HG02943 (cell line): Measurements from ENCODE around the gene CPLX1.
"Not testable (repeated sequence)": the region's sequence is repeated elsewhere in the genome, so short reads cannot be mapped to it uniquely, and the experiment has no call there.

Experiments used
- ATAC-seq: cut with Tn5 transposase; IDR thresholded peaks from one replicate; pipeline ENCODE4 v1.9.1; 2021; ENCODE audit warnings: mild to moderate bottlenecking, low read depth, moderate library complexity; ENCODE audit not compliant: unreplicated experiment

Gene CPLX1

DNA sequence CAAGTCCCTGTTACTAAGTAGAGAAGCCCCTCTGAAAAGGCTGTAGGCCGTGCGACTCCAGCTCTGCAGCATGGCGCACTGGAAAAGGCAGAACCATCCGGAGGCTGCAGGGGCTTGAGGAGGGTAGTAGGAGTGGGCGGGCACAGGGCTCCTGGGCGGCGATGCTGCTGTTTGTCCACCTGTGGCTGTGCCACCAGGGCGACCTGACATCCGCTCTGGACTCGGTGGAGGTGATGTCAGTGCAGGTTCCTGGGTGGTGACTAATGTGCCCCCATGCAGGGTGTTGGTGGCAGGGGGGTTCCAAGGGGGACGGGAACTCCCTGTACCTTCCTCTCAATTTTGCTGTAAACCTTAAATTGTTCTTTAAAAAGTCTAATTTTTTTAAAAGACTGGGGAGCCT is 62.0 kb downstream of the CPLX1 start:
- no peak for ATAC-seq

DNA sequence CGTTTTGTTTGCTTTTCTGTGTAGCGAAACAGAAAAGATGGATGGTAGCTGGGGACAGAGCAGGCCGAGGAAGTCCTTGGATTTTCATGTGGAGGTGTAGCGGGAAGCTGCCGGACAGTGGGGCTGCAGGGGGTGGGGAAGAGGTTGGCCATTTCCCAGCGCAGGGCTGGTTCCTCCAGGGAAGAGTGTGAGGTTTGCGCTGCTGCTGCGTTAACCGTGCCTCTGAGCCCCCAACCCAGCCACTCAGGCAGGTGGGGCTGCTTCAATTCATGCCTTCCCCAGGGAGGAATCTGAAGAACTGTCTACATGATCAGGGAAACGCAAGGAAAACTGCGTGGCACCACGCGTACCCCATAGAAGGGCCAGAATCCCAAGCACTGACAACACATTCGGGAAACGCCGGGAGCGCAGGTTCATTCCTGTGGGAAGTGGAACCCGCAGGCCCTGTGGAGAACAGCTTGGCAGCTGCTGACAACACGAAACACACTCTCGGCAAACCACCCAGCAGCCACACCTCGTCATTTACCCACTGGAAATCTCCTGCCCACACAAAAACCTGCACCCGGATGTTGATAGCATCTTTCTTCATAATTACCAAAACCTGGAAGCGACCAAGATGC is 62.6 kb downstream of the CPLX1 start:
- ATAC-seq = no peak

DNA sequence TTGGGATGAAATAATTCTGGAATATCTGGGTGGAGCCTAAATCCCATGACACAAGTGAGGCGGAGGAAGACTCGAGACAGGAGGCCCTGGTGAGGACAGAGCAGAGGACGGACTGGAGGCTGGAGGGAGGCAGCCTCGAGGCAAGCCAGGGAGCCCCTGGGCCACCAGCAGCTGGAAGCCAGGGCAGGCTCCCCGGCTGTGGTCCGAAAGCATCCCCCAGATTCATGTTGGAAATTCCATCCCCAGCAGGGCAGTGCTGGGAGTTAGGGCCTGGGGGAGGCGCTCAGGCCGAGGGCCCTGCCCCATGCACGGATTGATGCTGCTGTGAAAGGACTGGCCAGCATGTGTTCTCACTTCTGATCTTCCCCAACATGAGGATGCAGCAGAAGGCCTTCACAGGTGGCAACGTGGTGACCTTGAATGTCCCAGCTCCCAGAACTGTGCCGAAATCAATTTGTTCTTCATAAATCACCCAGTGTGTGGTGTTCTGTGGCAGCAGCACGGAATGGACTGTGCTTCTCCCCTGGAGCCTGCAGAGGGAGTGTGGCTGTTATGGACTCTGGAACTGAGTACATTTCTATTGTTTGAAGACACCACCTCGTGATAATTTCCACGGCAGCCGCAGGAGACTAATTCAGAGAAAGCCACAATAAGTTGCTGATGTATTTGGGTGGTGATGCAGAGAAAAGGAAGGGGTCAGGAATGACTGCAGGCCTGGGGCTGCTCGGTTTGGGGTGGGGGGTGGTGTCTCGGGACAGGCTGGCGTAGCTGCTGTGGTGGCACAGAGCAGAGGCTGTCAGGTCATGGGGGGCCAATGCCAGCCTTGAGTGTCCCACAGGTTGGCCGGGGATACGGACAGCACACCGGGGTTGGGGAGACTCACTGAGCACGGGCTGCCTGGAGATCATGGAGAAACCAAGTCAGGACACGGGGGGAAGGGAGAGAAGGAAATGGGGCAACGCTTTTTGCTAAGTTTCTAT is 63.4 kb downstream of the CPLX1 start:
- ATAC-seq = no peak

GRCh38 chr4:761739-762138 is 64.2 kb downstream of the CPLX1 start:
- no peak for ATAC-seq

DNA sequence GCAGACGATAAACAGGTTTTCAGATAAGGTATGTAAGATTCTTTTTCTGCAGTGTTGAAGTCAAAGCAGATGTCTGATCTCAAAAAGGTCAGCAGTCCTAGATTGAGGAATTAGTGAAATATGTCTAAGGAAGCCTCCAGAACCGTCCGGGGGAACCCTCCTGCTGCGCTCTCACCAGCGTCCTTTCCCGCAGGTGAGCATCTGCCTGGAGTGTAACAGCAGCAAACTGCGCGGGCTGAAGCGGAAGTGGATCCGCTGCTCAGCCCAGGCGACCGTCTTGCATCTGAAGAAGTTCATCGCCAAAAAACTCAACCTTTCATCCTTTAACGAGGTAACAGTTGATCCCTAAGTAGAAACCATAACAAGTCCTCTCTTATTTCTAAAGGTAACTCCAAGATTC is 64.8 kb downstream of the CPLX1 start:
- ATAC-seq = no peak

GRCh38 chr4:760616-761015 is 65.3 kb downstream of the CPLX1 start:
- ATAC-seq = no peak

GRCh38 chr4:759810-760209 is 66.1 kb downstream of the CPLX1 start:
- ATAC-seq = not testable (repeated sequence)

GRCh38 chr4:757111-757510 is 68.8 kb downstream of the CPLX1 start:
- no peak for ATAC-seq

DNA sequence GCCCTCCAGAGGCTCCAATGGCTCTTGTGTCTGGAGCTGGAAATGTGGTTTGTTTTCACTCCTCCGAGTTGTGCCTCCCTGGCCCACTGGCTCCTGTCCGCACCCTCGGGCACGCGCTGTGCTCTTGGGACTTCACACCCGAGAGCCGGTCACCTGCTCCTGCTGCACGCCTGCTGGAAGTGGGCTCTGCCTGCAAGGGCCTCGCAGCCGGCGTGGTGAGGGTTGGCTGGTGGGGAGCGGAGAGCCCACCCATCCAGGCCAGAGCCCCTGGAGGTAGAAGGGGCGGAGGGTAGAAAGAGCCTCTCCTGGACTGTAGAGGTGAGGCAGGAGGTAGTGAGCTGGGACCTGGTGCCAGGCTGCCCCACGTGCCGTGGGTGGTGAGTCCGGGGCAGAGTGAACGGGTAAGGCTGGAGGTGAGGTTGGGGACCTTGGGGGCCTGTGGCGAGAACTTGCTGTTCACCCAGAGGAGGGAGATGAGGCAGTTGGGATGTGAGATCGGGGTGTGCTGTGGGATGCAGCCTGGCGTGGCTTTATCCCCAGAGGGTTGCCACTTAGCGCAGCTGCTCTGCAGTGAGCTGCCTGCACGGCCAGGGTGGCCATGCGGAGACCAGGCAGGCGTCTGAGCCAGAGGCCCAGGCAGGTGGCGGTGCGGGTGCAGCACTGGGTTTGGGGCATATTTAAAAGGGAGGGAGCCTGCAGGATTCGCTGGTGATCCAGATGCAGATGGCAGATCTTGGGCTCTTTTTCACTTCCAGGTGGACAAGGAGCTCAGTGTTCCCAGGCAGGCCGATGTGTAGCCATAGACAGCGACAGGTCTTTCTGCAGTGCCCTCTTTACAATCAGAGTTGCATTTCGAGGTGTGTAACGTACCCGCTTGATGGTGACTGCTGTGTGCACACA is 71.5 kb downstream of the CPLX1 start:
- ATAC-seq = no peak

DNA sequence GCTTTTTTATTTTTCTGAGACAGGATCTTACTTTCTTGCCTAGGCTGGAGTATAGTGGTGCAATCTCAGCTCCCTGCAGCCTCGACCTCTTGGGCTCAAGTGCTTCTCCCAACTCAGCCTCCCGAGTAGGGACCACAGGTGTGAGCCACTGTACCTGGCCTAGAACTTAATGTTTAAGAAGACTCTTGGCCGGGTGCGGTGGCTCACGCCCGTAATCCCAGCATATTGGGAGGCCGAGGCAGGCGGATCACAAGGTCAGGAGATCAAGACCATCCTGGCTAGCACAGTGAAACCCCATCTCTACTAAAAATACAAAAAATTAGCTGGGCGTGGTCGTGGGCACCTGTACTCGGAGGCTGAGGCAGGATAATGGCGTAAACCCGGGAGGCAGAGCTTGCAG is 72.7 kb downstream of the CPLX1 start:
- ATAC-seq = not testable (repeated sequence)

GRCh38 chr4:752196-752861 is 73.6 kb downstream of the CPLX1 start:
- no peak for ATAC-seq

GRCh38 chr4:751676-752075 is 74.3 kb downstream of the CPLX1 start:
- no peak for ATAC-seq

DNA sequence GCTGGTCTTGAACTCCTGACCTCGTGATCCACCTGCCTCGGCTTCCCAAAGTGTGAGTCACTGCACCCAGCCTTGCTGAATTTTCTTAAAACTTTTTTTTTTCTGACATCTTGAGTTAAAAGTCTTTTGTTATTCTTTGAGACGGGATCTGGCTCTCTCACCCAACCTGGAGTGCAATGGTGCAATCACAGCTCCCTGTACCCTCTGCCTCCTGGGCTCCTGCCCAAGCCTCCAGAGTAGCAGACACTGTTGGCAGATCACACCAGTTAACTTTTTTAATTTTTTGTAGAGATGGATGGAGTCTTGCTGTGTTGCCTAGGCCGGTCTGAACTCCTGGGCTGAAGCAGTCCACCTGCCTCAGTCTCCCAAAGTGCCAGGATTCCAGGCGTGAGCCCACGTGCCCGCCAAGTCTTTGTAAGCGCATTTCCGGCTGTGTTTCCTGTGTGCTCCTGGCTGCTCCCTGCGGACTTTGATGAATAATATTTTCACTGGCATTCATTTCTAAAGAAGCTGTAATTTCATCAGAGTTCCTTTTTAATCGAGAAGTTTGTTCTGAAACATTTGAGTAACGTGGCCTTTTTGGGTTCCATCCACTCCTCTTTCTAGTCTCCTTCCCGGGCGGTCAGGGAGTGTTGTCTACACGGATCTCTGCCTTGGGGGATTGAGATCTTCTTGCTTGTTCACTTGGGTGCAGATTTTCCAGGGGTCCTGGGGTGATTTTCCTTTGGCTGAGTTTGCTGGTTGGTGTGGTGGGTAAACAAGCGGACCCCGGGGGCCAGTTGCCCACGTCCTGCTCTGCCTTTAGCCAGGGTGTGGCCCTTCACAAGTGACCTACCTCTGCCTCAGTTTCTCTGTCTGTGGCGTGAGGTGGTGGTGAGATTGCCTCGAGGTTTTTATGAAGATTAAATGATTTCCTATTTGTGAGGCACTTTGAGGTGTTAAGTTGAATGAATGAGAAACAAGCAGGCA is 75.9 kb downstream of the CPLX1 start:
- ATAC-seq = no peak

- ATAC-seq = no peak
These were observed 77.5 kb downstream of the CPLX1 start for GRCh38 chr4:748461-748860.

DNA sequence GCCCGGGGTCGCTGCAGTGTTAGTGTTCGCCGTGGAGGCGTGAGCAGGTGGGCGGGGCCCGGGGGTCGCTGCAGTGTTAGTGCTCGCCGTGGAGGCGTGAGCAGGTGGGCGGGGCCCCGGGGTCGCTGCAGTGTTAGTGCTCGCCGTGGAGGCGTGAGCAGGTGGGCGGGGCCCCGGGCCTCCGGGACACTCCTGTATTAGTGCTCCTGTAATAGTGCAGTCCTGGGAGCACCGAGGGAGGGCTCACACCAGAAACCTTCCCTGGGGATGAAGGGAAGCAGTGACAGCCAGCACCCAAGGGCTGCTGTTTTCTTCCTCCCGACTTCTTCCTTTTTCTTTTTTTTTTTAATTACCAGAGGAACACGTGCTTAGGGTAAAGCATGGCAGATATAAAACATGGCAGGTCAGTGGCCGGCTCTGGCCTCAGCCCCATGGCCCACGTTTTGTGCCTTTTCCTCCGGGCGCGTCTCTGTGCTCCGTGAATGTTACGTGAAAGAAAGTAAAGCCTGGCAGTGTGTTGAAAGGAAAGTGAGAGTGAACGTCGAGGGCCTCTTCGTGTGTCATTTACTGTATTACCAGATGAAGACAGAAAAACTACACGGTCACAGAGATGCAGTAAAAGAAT is 78.3 kb downstream of the CPLX1 start:
- ATAC-seq = no peak

- no peak for ATAC-seq
These were observed 81.6 kb downstream of the CPLX1 start for GRCh38 chr4:744212-744841.

DNA sequence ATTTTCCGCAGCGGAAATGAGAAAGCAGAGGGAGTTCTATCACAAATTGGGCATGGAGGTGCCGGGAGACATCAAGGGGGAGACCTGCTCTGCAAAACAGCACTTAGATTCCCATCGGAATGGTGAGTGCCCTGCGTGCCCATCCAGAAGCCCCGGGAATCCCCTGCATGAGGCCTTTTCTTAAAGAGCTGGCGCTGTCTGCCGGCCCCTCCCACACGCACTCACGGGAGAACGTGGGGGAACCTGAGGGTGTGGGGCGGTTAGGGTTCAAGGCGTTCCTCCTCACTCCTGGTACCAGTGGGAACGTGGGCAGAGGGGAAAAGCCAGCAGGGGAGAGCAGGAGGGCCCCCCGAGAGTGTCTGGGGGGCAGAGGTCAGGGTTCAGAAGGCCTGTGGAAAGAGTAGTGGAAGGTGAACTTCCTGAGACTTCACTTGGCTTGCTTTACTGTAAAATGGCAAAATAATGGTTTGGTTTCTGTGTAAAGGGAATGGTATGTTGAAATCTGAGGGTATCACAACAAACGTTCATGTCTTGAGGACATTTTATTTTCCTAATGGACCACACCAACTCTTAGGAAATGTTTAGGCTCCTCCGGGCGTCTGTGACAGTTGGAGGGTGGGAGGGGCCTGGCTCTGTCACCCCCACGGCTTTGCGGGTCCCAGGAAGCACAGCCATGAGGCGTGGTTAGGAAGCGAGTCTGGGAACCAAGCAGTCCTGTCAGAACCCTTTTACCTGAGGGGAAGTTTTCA is 82.3 kb downstream of the CPLX1 start:
- ATAC-seq = no peak
